ENCODE measurements around the gene WAS.
"Not testable (repeated sequence)": the region's sequence is repeated elsewhere in the genome, so short reads cannot be mapped to it uniquely, and the experiment has no call there.

WAS gene

DNA sequence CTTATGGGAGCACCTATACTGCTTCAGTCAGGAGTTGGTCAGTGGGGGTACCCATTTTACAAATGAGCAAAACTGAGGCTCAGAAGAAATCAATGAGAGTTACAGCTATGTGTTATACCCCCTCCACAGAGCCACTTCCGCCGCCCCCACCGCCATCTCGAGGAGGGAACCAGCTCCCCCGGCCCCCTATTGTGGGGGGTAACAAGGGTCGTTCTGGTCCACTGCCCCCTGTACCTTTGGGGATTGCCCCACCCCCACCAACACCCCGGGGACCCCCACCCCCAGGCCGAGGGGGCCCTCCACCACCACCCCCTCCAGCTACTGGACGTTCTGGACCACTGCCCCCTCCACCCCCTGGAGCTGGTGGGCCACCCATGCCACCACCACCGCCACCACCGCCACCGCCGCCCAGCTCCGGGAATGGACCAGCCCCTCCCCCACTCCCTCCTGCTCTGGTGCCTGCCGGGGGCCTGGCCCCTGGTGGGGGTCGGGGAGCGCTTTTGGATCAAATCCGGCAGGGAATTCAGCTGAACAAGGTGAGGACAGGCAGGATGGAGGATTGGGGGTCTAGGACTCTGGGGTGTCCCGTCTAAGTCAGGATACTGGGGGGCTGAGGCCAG is 5.0 kb downstream of the WAS start:
- DNase-seq: no peak

DNA sequence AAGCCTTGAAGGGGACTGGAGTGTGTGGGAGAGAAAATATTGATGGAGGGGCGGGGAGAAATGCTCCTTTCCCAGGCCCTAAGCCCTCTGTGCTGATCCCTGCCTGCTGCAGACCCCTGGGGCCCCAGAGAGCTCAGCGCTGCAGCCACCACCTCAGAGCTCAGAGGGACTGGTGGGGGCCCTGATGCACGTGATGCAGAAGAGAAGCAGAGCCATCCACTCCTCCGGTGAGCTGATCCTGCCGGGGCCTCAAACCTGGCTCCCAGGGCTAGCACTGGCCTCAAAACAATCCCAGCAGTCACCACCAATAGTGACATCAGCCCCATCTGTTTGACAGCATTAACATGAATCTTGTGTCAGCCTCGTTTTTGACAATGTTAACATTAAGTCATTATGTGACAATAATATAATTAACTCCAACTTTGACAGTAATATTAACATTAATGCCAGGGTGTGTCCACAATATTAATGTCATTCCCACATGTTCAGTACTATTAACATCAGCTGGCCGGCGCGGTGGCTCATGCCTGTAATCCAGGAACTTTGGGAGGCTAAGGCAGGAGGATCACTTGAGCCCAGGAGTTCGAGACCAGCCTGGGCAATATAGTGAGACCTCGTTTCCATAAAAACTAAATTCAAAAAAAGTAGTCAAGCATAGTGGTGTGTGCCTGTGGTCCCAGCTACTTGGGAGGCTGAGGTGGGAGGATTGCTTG is 5.8 kb downstream of the WAS start:
- DNase-seq: no peak

DNA sequence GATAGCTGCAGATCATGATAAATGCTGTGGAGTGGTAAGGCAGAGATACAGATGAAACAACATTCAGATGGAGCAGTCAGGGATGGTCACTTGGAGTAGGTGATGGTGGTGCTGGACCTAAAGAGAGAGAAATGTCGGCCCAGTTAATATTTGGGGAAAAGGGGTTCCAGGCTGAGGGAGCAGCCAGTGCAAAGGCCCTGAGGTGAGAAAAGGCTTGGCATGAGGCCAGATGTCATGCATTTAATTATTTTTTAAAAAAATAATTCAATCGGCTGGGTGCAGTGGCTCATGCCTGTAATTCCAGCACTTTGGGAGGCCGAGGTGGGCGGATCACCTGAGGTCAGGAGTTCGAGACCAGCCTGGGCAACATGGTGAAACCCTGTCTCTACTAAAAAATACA is 8.1 kb downstream of the WAS start:
- DNase-seq: not testable (repeated sequence)

DNA sequence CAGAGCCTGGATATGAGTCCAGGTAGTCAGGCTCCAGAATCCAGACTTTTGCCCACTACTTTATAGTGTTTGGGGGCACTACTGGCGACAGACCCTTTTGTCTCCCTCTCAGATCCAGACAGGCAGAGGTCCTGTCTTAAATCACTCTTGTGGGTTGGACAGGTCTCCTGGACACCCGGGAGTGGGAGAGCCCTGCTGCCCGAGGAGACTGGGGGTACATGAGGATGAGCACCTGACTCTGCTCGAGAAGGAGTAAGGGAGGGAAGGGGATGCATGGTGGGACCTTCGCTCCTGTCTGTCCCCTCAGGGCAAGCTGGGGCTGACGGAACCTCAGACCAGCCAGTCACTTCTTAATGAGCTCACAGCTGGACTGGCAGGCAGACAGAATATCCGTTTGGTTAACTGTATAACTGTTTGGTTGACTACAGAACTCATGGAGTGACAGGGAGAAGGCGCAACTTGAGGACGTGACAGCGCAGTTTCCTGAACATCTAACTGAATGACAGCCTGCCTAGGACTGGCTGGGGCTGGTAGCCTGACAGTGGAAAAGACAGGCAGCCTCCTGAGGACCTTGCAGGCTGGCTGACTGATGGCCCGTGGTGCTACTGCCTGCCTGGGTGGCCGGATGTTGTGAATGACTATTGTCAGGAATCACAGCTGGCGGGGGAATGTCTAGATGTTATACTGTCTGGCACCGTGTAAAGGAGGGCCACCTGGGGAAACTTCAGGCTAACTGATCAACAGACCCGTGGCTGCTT is 11.4 kb downstream of the WAS start:
- DNase-seq: no peak

DNA sequence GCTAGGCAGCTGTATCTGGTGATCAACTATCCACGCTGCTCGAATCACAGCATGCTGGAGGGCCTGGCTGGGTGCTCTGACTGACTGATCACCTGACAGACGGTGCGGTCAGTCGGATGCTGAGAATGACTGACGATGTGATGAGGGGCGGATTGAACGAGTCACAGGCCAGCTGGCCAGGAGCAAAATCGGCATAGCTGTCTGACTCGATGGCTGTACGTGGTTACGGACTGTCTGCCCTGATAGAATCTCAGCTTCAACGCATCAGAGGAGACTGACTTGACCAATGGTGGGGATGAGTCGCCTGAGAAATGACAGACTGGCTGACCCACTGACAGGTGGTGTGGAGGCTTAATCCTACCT is 11.9 kb downstream of the WAS start:
- no peak for DNase-seq

DNA sequence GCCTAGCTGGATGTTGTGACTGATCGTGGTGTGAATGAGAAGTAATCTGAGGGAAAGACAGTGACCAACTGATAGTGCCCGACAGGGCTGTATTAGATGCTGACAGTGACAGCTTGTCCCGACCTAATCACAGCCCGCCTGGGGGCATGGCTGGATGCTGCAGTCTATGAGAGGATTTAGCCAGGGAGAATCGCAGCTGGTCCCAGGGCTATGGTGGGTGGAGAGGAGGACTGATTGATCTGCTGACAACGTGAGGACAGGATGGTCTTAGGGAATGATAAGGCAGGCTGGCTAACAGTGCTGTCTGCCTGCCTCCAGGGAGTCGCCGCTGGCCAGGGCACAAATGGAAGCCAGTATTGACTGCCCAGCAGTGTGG is 12.3 kb downstream of the WAS start:
- DNase-seq: no peak

DNA sequence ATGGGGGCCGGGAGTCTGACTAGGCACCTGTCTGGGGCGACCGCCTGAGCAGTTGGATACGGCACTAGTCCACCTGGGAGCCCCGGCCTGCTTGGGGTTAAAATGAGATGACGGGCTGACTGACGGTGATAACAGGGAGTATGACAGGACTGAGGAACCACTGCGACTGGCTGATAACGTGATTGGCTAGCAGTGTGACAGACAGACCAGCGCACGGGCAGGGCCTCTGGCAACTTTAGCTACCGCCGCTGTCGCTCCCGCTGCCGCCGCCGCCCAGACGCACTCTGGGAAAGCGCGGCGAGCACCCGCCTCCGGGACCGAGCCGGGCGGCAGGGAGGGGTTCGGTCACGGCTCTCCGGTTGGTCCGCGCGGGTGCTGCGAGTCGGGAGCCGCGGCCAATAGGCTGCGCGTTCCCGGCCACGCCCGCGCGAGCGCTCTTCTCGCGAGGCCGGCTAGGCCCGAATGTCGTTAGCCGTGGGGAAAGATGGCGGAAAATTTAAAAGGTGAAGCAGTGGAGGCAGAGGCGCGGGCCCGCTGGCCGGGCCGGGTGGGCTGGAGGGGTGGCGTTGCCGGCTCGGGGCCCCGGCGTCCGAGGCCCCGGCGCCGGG is 12.8 kb downstream of the WAS start, which contains the start of gene SUV39H1:
Gene SUV39H1 (plus strand): TSS at position 434 of the 608 bp plus-strand sequence. CDS start 51 bp downstream, at position 485.
- peak; percentile 74 for DNase-seq

DNA sequence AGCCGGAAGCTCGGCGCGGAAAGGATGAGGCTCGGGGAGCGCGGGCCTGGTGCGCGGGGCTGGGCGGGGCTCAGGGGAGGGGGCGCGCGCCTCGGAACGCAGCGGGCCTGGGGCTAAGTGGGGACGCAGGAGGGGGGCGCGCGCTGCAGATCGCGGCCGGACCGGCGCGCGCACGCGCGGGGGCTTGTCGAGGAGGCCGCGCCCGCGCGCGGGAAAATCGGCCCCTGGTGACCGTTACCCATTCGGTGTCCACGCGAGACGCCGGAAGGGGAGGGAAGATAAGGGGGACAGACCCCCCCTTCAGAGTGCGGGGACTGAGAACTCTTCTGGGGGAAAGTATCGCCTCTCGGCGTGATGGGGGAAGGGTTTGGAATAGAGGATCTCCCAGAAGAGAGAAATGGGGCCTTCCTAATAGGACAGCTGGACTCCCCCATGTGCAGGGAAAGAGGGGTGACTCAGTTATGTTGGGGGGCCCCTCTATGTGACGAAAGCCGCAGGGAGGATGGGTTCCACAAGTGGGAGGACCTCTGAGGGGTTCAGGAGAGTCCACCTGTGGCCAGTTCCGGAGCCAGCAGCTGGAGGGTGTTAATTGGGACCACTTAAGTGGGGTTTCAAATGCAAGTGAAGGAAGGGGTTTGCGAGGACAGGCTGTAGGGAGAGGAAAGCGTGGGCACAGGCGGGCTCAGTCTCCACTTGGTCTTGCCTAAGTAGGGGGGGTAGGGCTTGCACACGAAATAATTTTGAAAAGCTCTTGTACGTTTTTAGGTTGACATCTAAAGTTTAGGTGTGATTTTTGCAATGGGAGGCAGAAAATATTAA is 13.5 kb downstream of the WAS start:
- DNase-seq: no peak

DNA sequence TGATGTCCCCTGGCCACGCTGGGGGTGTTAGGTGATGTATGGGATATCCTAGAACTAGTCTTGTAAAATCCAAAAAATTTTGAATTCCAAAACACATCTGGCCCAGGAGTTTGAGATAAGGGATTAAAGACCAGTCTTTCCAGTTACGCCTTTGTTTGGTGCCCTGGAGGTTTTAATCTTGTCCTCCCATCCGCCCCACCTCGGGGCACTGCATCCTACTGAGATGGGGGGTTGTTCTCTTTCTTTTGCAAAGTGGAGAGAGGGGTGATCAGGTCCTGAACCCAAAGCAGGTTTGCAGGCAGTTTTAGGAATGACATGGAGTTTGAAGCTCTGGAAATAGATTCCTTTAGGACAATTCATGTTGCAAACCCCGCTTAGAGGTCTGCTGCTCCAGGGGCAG is 14.7 kb downstream of the WAS start:
- no peak for DNase-seq

DNA sequence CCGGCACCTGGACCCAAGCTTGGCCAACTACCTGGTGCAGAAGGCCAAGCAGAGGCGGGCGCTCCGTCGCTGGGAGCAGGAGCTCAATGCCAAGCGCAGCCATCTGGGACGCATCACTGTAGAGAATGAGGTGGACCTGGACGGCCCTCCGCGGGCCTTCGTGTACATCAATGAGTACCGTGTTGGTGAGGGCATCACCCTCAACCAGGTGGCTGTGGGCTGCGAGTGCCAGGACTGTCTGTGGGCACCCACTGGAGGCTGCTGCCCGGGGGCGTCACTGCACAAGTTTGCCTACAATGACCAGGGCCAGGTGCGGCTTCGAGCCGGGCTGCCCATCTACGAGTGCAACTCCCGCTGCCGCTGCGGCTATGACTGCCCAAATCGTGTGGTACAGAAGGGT is 16.6 kb downstream of the WAS start:
- no peak for DNase-seq

DNA sequence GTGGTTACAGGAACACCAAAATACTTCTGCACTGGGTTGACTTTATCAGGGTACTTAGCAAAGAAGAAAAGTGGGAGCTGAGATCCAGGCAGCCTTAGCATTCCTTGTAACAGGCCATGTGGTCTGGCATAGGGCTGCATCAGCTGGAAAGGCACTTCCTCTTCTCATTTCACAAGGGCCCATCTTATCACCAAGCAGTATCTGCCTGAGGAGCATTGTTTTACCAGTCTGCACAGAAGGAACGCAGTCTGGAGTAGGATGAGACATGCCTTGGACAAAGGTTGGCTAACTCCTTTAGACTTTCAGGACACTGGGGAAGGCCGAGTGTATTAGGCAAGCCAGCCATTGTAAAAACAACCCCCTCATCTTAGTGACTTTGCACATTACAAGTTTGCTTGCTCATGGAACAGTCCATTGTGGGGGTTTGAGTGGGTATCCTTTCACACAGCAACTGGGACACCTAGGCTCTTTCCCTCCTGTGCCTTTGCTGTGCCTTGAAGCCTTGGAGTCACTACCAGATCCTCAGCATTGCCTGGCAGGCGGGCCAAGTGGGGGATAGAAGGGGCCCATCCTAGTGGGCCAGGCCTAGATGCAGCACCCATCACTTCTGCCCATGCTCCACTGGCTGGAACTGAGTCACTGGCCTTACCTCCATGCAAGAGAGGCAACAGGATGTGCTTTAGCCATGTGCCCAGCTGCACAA is 17.5 kb downstream of the WAS start:
- no peak for DNase-seq

DNA sequence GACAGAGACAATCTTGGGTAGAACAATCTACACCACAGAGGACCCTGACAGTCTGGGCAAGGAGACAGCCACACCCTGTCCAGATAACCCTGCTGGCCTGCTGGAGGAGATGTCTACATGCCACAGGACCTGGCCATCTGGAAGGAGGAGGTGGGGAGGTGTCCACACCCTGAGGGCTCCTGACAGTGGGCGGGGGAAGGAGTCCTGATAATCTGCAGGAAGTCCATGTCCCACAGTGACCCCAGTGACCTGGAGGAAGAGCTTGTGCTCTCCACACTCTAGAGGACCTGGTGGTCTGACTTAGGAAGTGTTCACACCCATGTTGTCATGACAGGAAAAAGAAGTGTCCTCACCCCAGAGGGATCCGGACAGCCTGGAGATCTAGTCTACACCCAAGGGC is 18.4 kb downstream of the WAS start:
- no peak for DNase-seq

DNA sequence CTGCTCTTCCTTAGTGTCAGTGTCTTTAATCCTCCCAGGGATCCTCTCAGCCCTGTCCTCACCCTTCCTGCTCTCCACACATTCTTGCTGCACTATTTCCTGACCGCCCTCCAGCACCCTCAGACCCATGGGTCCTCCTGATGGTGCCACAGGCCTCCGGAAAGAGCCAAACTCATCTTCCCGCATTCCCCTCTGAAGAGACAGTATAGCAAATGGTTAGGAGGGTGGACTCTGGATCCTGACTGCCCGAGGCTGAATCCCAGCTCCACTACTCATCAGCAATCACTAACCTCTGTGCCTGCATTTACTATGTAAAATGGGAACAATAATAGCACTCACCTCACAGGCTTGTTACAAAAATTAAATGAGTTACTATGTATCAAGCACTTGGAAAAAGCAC is 19.1 kb downstream of the WAS start:
- no peak for DNase-seq

DNA sequence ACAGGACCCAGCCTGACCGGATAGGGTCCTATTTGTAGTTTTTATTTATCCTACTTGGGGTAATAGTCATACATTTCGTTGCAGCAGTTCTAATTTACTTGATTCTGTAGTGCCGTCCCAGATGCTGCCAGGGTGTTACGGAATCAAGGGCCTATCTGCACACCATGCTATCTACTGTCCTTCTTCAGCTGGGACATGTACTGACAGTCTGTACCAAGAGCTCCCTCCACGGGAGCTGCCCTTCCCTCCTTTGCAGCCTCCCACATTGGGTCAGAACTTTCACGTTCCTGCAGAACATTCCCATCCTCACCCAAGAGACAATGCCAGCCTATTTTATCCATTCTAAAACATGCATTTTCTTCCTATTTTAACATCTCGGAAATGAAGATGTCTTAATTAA is 19.6 kb downstream of the WAS start:
- DNase-seq: no peak

DNA sequence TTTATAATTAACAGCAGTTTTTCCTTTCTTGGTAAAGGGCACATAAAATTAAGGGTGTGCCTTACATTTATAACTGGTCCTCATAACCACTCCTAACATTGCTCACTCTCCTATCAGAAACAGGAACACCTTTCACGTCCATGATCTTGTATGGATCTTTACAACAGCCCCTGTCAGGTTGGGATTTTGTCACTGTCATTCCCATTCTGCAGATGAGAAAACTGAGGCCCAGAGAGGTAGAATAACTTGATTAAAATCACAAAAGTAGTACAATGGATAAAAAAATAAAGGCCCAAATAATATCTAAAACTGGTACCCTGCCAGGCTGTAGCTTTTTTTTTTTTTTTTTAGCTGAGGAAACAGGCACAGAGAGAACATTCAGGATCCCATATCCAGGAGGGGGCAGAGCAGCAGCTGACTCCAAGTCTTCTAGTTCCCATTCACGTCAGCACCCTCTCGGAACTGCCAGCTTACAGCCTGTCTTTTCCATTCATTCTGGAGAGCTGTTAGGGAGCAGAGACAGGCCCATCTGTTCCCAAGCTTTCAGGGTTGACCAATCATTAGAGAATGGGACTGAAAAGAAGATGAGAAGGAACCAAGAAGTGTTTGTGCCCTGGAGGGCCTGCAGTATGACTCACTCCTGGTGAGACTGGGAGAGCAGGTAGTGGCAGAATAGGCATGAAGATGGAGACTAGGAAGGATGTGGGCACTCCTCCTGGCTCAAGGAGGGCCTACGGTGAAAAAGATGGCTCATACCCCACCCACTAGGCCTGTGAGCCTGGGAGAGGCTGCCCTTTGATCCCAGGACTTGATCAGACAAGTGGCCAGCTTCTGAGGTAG is 20.3 kb downstream of the WAS start:
- DNase-seq: no peak

DNA sequence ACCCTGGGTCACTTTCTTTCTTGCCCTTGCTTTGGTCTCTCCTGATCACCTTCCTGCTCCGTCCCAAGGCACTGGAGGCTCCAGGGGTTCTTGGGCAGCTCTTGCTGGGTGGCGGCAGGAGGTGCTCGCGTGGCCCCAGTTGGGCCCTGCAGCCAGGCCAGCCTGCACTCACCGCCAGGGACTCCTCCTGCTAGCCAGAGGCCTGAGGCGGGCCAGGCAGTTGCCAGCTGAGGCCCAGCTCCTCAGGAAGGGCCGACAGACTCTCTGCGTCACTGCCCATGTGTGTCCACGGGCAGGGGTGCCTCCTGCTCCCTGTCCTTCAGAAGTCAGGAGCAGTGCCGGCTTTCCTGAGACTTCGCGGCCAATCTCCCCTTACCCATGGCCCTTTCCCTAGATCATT is 22.3 kb downstream of the WAS start:
- DNase-seq: no peak

DNA sequence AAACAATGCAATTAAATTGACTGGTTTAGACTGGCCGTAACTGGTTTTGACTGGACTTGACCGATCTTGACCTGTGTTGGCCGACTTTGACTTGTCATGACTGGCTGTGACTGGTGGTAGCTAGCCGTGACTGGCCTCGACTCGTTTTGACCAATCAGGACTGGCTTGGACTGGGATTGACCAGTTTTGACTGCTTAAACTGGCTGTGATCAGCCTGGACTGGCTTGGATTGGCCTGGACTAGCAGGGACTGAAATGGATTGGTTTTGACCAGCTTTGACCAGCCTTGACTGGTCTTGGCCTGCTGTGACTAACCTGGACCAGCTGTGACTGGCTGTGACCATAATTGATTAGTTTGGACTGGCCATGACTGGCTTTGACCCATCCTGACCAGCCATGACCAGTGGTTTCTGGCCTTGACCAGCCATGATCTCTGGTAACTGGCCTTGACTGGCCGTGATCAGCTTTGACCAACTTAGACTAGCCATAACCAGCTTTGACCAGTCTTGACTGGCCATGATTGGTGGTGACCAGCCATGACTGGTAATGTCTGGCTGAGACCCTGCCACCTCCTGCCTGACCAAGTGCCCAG is 26.0 kb downstream of the WAS start:
- no peak for DNase-seq

DNA sequence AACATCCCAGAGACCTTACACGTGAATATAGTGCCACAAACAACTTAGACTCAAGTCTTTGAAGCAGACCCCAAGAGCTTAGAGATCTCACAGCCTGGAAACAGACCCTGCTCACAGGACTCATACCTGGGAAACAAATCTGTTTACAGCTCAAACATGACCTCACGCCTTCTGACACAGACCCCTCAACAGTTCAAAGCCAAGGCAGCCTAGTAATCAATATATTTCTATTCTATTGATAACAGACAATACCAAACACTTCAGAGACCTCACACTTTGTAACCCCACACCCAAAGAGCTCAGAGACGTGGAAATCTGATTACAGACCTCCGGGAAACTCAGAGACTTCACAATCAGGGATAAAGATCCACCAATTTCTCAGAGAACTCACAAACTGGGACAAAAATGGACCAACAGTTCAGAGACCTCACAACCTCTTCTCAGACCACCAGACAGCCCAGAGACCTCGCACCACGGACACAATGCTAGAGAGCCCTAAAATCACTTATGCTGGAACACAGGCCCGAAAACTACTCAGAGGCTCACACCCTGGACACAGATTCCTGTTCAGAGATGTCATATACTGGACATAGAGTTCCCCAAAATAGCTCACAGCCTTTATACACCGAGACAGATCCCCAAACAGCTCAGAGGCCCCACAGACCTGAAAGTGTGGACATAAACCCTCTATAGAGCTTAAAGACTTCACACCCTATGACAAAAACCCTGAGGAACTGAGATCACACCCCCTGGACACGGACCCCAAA is 27.7 kb downstream of the WAS start:
- DNase-seq: no peak

DNA sequence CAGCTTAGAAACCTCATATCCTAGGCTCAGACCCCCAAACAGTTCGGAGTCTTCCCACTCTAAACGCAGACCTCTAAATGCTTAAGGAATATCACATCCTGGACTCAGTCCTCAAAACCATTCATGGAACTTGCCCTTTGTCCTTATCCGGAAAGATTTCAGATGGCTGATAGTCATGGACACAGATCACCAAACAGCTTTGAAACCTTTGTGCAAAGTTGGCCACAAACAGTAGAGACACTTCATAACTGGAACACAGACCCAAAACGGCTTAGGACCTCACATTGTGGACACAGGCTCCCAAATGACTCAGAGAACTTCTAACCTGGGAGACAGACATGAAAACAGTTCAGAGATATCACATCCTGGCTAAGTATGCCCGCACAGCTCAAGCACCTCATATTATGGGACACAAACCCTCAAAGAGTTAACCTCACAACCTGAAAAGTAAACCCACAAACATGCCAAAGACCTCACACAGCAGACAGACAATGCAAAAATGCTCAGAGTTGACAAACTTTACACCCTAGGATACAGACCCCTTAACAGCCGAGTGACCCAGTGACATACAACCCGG is 28.4 kb downstream of the WAS start:
- DNase-seq: no peak

DNA sequence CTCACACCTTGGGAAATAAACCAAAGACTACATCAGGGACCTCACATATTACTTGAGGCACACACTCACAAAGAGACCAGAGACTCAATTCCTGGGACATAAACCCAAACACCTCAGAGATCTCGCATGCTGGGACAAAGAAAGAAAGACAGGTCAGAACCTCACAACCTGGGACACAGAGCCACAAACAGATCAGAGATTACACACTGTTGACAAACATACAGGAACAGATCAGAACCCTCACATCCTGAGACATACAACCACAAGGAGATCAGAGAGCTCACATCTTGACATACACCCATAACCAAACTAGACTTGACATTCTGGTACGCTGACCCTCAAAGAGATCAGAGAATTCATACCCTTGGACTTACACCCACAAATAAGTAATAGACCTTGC is 30.2 kb downstream of the WAS start:
- no peak for DNase-seq
